ENCODE measurements around the gene SPIRE2. TPM values are rescaled to one million over a fixed set of nuclear protein-coding genes. Genes with fewer than 3 reads are reported as not detected.

The SPIRE2 gene
- total RNA-seq, 1 experiment from 2014 or later, result 1.0 TPM

GRCh38 chr16:89887243-89887642, 59.0 kb downstream of the SPIRE2 start:
- Histone ChIP-seq H3K9me2 (replicated peaks; ENCODE audit: insufficient read depth, low read length) (no peaks in the 10 kb centered on the region), H3K4me3 (ENCODE audit: low read length) (no peak overlapping the region), H3K27ac (ENCODE audit: low read length) (no peak overlapping the region), H4K20me1 (ENCODE audit: insufficient read depth, low read depth, low read length) (no peaks in the 10 kb centered on the region), H3K36me3 (ENCODE audit: insufficient read depth, low read length) (peaks cover 24% of the 10 kb centered on the region; the same call in 1 of the 2 replicates), H2AFZ (ENCODE audit: low read length) (no peak overlapping the region), H3K79me2 (ENCODE audit: low read length) (peaks cover 6% of the 10 kb centered on the region), H3K4me2 (ENCODE audit: low read depth, low read length, poor library complexity, severe bottlenecking) (no peak overlapping the region), H3K9ac (ENCODE audit: low read length) (no peak overlapping the region), H3K9me3 (ENCODE audit: low read length) (no peaks in the 10 kb centered on the region), H3K4me1 (ENCODE audit: low read length) (no peaks in the 10 kb centered on the region), H3K27me3 (ENCODE audit: low read length) (no peaks in the 10 kb centered on the region)
- DNase-seq, result no peak

GRCh38 chr16:89890200-89890599, 61.9 kb downstream of the SPIRE2 start:
- peaks cover 22% of the 10 kb centered on the region; the same call in 1 of the 2 replicates for H3K36me3 ChIP-seq (ENCODE audit: insufficient read depth, low read length)

GRCh38 chr16:89890886-89891657, 62.8 kb downstream of the SPIRE2 start:
- Histone ChIP-seq H3K9ac (ENCODE audit: low read length) (no peak overlapping the region), H3K4me3 (ENCODE audit: low read length) (no peak overlapping the region), H3K4me1 (ENCODE audit: low read length) (no peaks in the 10 kb centered on the region), H3K27ac (ENCODE audit: low read length) (no peak overlapping the region), H3K9me2 (replicated peaks; ENCODE audit: insufficient read depth, low read length) (no peaks in the 10 kb centered on the region), H2AFZ (ENCODE audit: low read length) (no peak overlapping the region), H3K27me3 (ENCODE audit: low read length) (no peaks in the 10 kb centered on the region), H3K4me2 (ENCODE audit: low read depth, low read length, poor library complexity, severe bottlenecking) (no peak overlapping the region), H3K79me2 (ENCODE audit: low read length) (no peaks in the 10 kb centered on the region), H4K20me1 (ENCODE audit: insufficient read depth, low read depth, low read length) (no peaks in the 10 kb centered on the region), H3K9me3 (ENCODE audit: low read length) (no peaks in the 10 kb centered on the region), H3K36me3 (ENCODE audit: insufficient read depth, low read length) (peaks cover 22% of the 10 kb centered on the region; the same call in 1 of the 2 replicates)
- no peak for DNase-seq

More at GRCh38 chr16:89890200-89890599, 61.9 kb downstream of the SPIRE2 start:
- Histone ChIP-seq H3K9me2 (replicated peaks; ENCODE audit: insufficient read depth, low read length) (no peaks in the 10 kb centered on the region), H3K4me2 (ENCODE audit: low read depth, low read length, poor library complexity, severe bottlenecking) (no peak overlapping the region), H3K27ac (ENCODE audit: low read length) (no peak overlapping the region), H3K79me2 (ENCODE audit: low read length) (no peaks in the 10 kb centered on the region), H3K27me3 (ENCODE audit: low read length) (no peaks in the 10 kb centered on the region), H3K9me3 (ENCODE audit: low read length) (no peaks in the 10 kb centered on the region), H2AFZ (ENCODE audit: low read length) (no peak overlapping the region), H3K4me1 (ENCODE audit: low read length) (no peaks in the 10 kb centered on the region), H3K4me3 (ENCODE audit: low read length) (no peak overlapping the region), H3K9ac (ENCODE audit: low read length) (no peak overlapping the region), H4K20me1 (ENCODE audit: insufficient read depth, low read depth, low read length) (no peaks in the 10 kb centered on the region)
- no peak for DNase-seq

- Histone ChIP-seq H3K36me3 (ENCODE audit: insufficient read depth, low read length) (peaks cover 19% of the 10 kb centered on the region; the same call in 1 of the 2 replicates), H3K27me3 (ENCODE audit: low read length) (no peaks in the 10 kb centered on the region), H3K4me1 (ENCODE audit: low read length) (no peaks in the 10 kb centered on the region), H4K20me1 (ENCODE audit: insufficient read depth, low read depth, low read length) (no peaks in the 10 kb centered on the region), H3K9me3 (ENCODE audit: low read length) (no peaks in the 10 kb centered on the region), H2AFZ (ENCODE audit: low read length) (no peak overlapping the region), H3K4me3 (ENCODE audit: low read length) (no peak overlapping the region), H3K4me2 (ENCODE audit: low read depth, low read length, poor library complexity, severe bottlenecking) (no peak overlapping the region), H3K27ac (ENCODE audit: low read length) (no peak overlapping the region), H3K9me2 (replicated peaks; ENCODE audit: insufficient read depth, low read length) (no peaks in the 10 kb centered on the region), H3K79me2 (ENCODE audit: low read length) (no peaks in the 10 kb centered on the region), H3K9ac (ENCODE audit: low read length) (no peak overlapping the region)
- DNase-seq, result no peak
These were observed 63.9 kb downstream of the SPIRE2 start for GRCh38 chr16:89892055-89892630.

GRCh38 chr16:89892635-89893034, 64.4 kb downstream of the SPIRE2 start:
- no peak overlapping the region for H2AFZ ChIP-seq (ENCODE audit: low read length)
- no peak overlapping the region for H3K27ac ChIP-seq (ENCODE audit: low read length)
- no peak overlapping the region for H3K4me2 ChIP-seq (ENCODE audit: low read depth, low read length, poor library complexity, severe bottlenecking)
- no peaks in the 10 kb centered on the region for H3K9me2 ChIP-seq (replicated peaks; ENCODE audit: insufficient read depth, low read length)
- no peaks in the 10 kb centered on the region for H4K20me1 ChIP-seq (ENCODE audit: insufficient read depth, low read depth, low read length)
- H3K27me3 ChIP-seq (ENCODE audit: low read length), result no peaks in the 10 kb centered on the region
- no peaks in the 10 kb centered on the region for H3K79me2 ChIP-seq (ENCODE audit: low read length)
- no peaks in the 10 kb centered on the region for H3K4me1 ChIP-seq (ENCODE audit: low read length)
- no peaks in the 10 kb centered on the region for H3K9me3 ChIP-seq (ENCODE audit: low read length)
- no peak overlapping the region for H3K9ac ChIP-seq (ENCODE audit: low read length)
- H3K4me3 ChIP-seq (ENCODE audit: low read length), result no peak overlapping the region
- peaks cover 14% of the 10 kb centered on the region; the same call in 1 of the 2 replicates for H3K36me3 ChIP-seq (ENCODE audit: insufficient read depth, low read length)
- DNase-seq, result no peak

GRCh38 chr16:89893642-89894548, 65.6 kb downstream of the SPIRE2 start:
- DNase-seq, result no peak
- no peaks in the 10 kb centered on the region for H3K79me2 ChIP-seq (ENCODE audit: low read length)
- H4K20me1 ChIP-seq (ENCODE audit: insufficient read depth, low read depth, low read length), result no peaks in the 10 kb centered on the region
- no peaks in the 10 kb centered on the region for H3K4me1 ChIP-seq (ENCODE audit: low read length)
- H3K9me3 ChIP-seq (ENCODE audit: low read length), result no peaks in the 10 kb centered on the region
- no peak overlapping the region for H3K27ac ChIP-seq (ENCODE audit: low read length)
- no peak overlapping the region for H3K4me2 ChIP-seq (ENCODE audit: low read depth, low read length, poor library complexity, severe bottlenecking)
- no peak overlapping the region for H2AFZ ChIP-seq (ENCODE audit: low read length)
- H3K4me3 ChIP-seq (ENCODE audit: low read length), result no peak overlapping the region
- no peaks in the 10 kb centered on the region for H3K27me3 ChIP-seq (ENCODE audit: low read length)
- H3K9me2 ChIP-seq (replicated peaks; ENCODE audit: insufficient read depth, low read length), result no peaks in the 10 kb centered on the region
- peaks cover 17% of the 10 kb centered on the region; the same call in 1 of the 2 replicates for H3K36me3 ChIP-seq (ENCODE audit: insufficient read depth, low read length)
- H3K9ac ChIP-seq (ENCODE audit: low read length), result no peak overlapping the region

GRCh38 chr16:89895482-89896250, 67.4 kb downstream of the SPIRE2 start:
- Histone ChIP-seq H3K9me3 (ENCODE audit: low read length) (no peaks in the 10 kb centered on the region), H3K4me1 (ENCODE audit: low read length) (no peaks in the 10 kb centered on the region), H4K20me1 (ENCODE audit: insufficient read depth, low read depth, low read length) (no peaks in the 10 kb centered on the region), H3K4me2 (ENCODE audit: low read depth, low read length, poor library complexity, severe bottlenecking) (no peak overlapping the region), H3K27ac (ENCODE audit: low read length) (no peak overlapping the region), H3K36me3 (ENCODE audit: insufficient read depth, low read length) (peaks cover 20% of the 10 kb centered on the region; the same call in 1 of the 2 replicates), H2AFZ (ENCODE audit: low read length) (no peak overlapping the region), H3K4me3 (ENCODE audit: low read length) (no peak overlapping the region), H3K9me2 (replicated peaks; ENCODE audit: insufficient read depth, low read length) (no peaks in the 10 kb centered on the region), H3K9ac (ENCODE audit: low read length) (no peak overlapping the region), H3K79me2 (ENCODE audit: low read length) (no peaks in the 10 kb centered on the region), H3K27me3 (ENCODE audit: low read length) (no peaks in the 10 kb centered on the region)
- DNase-seq, result no peak
